ENCODE results near the gene ZNF45.
A peak's percentile ranks its signal among the peaks of the same experiment; 100 is the strongest.
"Not testable (repeated sequence)": the region's sequence is repeated elsewhere in the genome, so short reads cannot be mapped to it uniquely, and the experiment has no call there.

The ZNF45 gene

DNA sequence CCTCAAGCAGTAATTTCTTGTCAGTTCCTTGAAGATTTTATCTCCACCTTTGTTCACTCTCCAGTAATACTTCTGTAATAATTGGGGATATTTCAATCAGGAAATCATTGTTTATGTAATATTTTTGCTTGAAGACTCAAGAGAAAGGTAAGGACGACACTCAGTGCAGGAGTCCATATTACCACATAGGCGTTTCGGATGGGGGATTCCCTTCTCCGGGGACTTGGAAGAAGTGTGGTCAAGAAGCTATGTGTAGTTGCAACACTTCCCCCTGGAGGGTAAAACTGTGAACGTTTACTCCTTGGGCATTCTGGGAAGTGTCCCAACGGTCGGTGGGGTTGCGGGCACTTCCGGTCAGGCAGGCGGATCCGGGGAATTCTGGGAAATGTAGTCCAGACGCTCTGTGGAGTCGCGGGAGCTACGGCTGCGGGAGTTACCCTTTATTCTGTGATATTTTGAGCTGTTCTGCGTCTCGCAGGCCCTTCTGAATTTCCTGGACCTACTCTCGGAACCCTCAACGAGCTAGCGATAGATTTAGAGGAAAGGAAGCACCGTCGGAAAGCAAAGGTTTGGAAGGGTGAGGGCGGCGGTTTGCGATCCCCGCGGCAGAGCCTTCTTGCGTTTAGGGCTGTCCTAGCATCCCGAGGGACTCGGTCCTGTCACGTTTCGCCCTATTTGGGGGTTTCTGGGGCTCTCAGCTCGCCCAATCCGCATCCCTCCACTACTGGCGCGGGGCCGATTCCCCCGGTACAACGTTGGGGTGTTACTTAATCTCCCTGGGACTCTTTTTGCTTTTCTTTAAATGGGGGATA is 16.0 kb upstream of the ZNF45 start, which contains the start of gene ZNF221:
Gene ZNF221, plus strand, starts transcription at position 395 of the 812 bp plus-strand sequence. CDS start 11,499 bp downstream, outside the sequence.
- Histone ChIP-seq H3K9ac (ENCODE audit: low read depth in 1 of 2, low read length in 2 of 2) (peak within 1 kb of the TSS; percentile 74 to 75), H3K9me3 (ENCODE audit: control insufficient read depth in 2 of 2, low read length in 2 of 2) (peaks cover 7 to 17% of the 10 kb centered on the region in 2 donors), H3K27ac (ENCODE audit: low read depth in 2 of 2, low read length in 2 of 2) (peak within 1 kb of the TSS; percentile 19 to 43), H3K36me3 (ENCODE audit: control insufficient read depth in 2 of 2, insufficient read depth in 2 of 2, low read length in 2 of 2) (no peaks in the 10 kb centered on the region), H3K27me3 (ENCODE audit: control insufficient read depth in 2 of 2, insufficient read depth in 2 of 2, low read length in 2 of 2) (no peaks in the 10 kb centered on the region), H3K4me1 (ENCODE audit: control insufficient read depth in 2 of 2, insufficient read depth in 2 of 2, low read length in 2 of 2) (no peaks in the 10 kb centered on the region), H3K4me3 (ENCODE audit: low read length in 2 of 2) (peak within 1 kb of the TSS; percentile 97 to 98)

DNA sequence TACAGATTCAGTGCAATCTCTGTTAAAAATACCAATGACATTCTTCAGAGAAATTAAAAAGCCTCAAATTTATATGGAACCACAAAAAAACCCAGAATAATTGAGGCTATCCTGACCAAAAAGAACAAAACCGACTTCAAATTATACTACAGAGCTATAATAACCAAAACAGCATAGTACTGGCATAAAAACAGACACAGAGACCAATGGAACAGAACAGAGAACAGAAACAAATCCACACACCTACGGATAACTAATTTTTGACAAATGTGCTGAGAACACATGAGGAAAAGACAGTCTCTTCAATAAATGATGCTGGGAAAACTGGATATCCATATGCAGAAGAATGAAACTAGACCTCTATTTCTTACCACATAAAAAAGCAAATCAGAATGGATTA is 14.7 kb upstream of the ZNF45 start:
- not testable (repeated sequence) for H3K27ac ChIP-seq (ENCODE audit: low read depth in 2 of 2, low read length in 2 of 2); H3K4me3 ChIP-seq (ENCODE audit: low read length in 2 of 2)

DNA sequence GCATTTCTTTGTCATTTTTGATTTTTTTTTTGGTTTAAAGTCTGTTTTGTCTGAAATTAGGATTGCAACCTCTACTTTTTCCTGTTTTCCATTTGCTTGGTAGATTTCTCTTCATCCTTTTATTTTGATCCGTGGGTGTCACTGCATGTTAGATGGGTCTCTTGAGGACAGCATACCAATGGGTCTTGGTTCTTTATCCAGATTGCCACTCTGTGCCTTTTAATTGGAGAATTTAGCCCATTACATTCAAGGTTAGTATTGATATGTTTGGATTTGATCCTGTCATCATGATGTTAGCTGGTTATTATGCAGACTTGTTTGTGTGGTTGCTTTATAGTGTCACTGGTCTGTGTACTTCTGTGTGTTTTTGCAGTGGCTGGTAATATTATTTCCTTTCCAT is 12.3 kb upstream of the ZNF45 start:
- not testable (repeated sequence) for H3K9ac ChIP-seq (ENCODE audit: low read depth in 1 of 2, low read length in 2 of 2); H3K9me3 ChIP-seq (ENCODE audit: control insufficient read depth in 2 of 2, low read length in 2 of 2); H3K27ac ChIP-seq (ENCODE audit: low read depth in 2 of 2, low read length in 2 of 2); H3K4me1 ChIP-seq (ENCODE audit: control insufficient read depth in 2 of 2, insufficient read depth in 2 of 2, low read length in 2 of 2); H3K4me3 ChIP-seq (ENCODE audit: low read length in 2 of 2); H3K36me3 ChIP-seq (ENCODE audit: control insufficient read depth in 2 of 2, insufficient read depth in 2 of 2, low read length in 2 of 2); H3K27me3 ChIP-seq (ENCODE audit: control insufficient read depth in 2 of 2, insufficient read depth in 2 of 2, low read length in 2 of 2)

More for the DNA sequence above, 14.7 kb upstream of the ZNF45 start:
- peaks cover 7 to 12% of the 10 kb centered on the region in 2 donors for H3K9me3 ChIP-seq (ENCODE audit: control insufficient read depth in 2 of 2, low read length in 2 of 2)
- not testable (repeated sequence) for H3K27me3 ChIP-seq (ENCODE audit: control insufficient read depth in 2 of 2, insufficient read depth in 2 of 2, low read length in 2 of 2); H3K36me3 ChIP-seq (ENCODE audit: control insufficient read depth in 2 of 2, insufficient read depth in 2 of 2, low read length in 2 of 2); H3K4me1 ChIP-seq (ENCODE audit: control insufficient read depth in 2 of 2, insufficient read depth in 2 of 2, low read length in 2 of 2); H3K9ac ChIP-seq (ENCODE audit: low read depth in 1 of 2, low read length in 2 of 2)

DNA sequence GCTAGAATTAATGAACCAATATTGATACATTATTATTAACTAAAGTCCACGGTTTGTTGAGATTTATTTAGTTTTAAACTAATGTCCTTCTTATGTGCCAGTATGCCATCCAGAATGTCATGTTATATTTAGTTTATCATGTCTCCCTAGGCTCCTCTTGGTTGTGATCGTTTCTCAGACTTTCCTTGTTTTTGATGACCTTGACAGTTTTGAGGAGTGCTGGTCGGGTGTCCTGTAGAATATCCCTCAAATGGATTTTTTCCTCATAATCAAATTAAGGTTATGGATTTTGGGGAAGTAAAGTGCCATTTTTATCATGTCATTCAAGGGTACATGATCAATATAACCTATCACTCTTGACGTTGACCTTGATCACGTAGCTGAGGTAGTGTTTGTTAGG is 6.1 kb upstream of the ZNF45 start:
- H3K4me3 ChIP-seq (ENCODE audit: low read length in 2 of 2) = no peak overlapping the region
- H3K27ac ChIP-seq (ENCODE audit: low read depth in 2 of 2, low read length in 2 of 2) = no peak overlapping the region
- H3K36me3 ChIP-seq (ENCODE audit: control insufficient read depth in 2 of 2, insufficient read depth in 2 of 2, low read length in 2 of 2) = no peaks in the 10 kb centered on the region
- no peaks in the 10 kb centered on the region for H3K9me3 ChIP-seq (ENCODE audit: control insufficient read depth in 2 of 2, low read length in 2 of 2)
- no peaks in the 10 kb centered on the region for H3K27me3 ChIP-seq (ENCODE audit: control insufficient read depth in 2 of 2, insufficient read depth in 2 of 2, low read length in 2 of 2)
- H3K4me1 ChIP-seq (ENCODE audit: control insufficient read depth in 2 of 2, insufficient read depth in 2 of 2, low read length in 2 of 2) = no peaks in the 10 kb centered on the region
- no peak overlapping the region for H3K9ac ChIP-seq (ENCODE audit: low read depth in 1 of 2, low read length in 2 of 2)

DNA sequence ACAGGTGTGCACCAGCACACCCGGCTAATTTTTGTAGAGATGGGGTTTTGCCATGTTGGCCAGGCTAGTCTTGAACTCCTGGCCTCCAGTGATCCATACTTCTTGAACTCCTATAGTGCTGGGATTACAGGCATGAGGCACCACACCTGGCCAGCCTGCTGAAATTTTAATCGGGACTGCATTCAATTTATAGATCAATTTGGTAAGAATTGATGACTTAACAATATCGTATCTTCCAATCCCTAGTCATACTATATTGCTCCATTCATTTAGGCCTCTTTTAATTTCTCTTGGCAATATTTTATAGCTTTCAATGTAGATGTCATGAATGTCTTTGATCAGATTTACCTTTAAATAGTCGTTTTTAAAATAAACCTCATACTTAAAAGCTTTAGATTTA is 5.6 kb upstream of the ZNF45 start:
- no peak overlapping the region for H3K4me3 ChIP-seq (ENCODE audit: low read length in 2 of 2)
- no peak overlapping the region for H3K27ac ChIP-seq (ENCODE audit: low read depth in 2 of 2, low read length in 2 of 2)
- H3K9ac ChIP-seq (ENCODE audit: low read depth in 1 of 2, low read length in 2 of 2) = no peak overlapping the region
- no peaks in the 10 kb centered on the region for H3K36me3 ChIP-seq (ENCODE audit: control insufficient read depth in 2 of 2, insufficient read depth in 2 of 2, low read length in 2 of 2)
- H3K4me1 ChIP-seq (ENCODE audit: control insufficient read depth in 2 of 2, insufficient read depth in 2 of 2, low read length in 2 of 2) = peaks cover under 1 to 2% of the 10 kb centered on the region in 2 donors
- H3K27me3 ChIP-seq (ENCODE audit: control insufficient read depth in 2 of 2, insufficient read depth in 2 of 2, low read length in 2 of 2) = no peaks in the 10 kb centered on the region
- H3K9me3 ChIP-seq (ENCODE audit: control insufficient read depth in 2 of 2, low read length in 2 of 2) = no peaks in the 10 kb centered on the region

DNA sequence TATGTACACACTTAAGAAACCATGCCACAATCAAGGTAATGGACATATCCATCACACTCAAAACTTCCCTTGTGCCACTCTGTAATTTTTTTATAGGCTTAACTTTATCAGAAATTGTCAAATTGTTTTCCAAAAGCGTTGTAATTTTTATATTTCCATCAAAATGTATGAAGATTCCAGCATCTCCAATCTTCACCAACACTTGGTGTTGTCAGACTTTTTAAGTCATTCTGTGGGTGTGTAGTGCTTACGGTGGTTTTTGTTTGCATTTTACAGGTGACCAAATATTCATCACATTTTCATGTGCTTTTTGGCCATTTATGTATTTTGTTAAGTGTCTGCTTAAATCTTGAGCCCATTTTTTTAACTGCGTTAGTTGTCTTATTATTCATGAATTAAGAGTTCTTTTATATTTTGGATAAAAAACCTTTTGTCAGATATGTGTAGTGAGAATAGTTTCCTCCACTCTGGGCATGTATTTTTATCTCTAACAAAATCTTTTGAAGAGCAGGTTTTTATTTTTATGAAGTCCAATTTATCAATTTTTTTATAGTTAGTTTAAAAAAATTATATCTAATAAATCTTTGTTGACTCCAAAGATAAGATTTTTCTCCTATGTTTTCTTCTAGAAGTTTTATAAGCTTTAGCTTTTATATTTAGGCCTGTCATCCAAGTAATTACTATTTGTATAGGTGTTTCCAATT is 4.6 kb upstream of the ZNF45 start:
- Histone ChIP-seq H3K4me1 (ENCODE audit: control insufficient read depth in 2 of 2, insufficient read depth in 2 of 2, low read length in 2 of 2) (peaks cover 5% of the 10 kb centered on the region in 2 donors), H3K9ac (ENCODE audit: low read depth in 1 of 2, low read length in 2 of 2) (no peak overlapping the region), H3K36me3 (ENCODE audit: control insufficient read depth in 2 of 2, insufficient read depth in 2 of 2, low read length in 2 of 2) (no peaks in the 10 kb centered on the region), H3K4me3 (ENCODE audit: low read length in 2 of 2) (no peak overlapping the region), H3K27me3 (ENCODE audit: control insufficient read depth in 2 of 2, insufficient read depth in 2 of 2, low read length in 2 of 2) (no peaks in the 10 kb centered on the region), H3K9me3 (ENCODE audit: control insufficient read depth in 2 of 2, low read length in 2 of 2) (no peaks in the 10 kb centered on the region), H3K27ac (ENCODE audit: low read depth in 2 of 2, low read length in 2 of 2) (no peak overlapping the region)

DNA sequence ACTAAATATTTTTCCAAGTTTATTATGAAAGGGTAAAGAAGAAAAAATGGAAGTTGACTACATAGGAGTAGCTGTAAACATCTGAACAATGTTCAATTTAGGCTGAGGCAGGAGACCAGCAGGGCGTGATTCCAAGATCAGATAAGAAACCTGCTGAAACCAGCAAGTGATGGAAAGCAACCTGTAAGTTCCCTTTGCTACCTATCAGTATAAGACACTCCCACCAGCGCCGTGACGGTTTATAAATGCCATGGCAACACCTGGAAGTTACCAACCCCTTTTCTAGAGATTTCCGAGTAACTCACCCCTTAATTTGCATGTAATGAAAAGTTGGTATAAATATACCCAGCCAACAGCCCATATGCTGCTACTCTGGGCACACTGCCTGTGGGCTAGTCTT is 1.1 kb upstream of the ZNF45 start:
- Histone ChIP-seq H3K36me3 (ENCODE audit: control insufficient read depth in 2 of 2, insufficient read depth in 2 of 2, low read length in 2 of 2) (peaks cover 4 to 9% of the 10 kb centered on the region in 2 donors), H3K9ac (ENCODE audit: low read depth in 1 of 2, low read length in 2 of 2) (no peak overlapping the region), H3K9me3 (ENCODE audit: control insufficient read depth in 2 of 2, low read length in 2 of 2) (no peaks in the 10 kb centered on the region), H3K4me3 (ENCODE audit: low read length in 2 of 2) (peak overlapping the region in 1 of 2 donors; percentile 95), H3K27ac (ENCODE audit: low read depth in 2 of 2, low read length in 2 of 2) (no peak overlapping the region), H3K27me3 (ENCODE audit: control insufficient read depth in 2 of 2, insufficient read depth in 2 of 2, low read length in 2 of 2) (no peaks in the 10 kb centered on the region), H3K4me1 (ENCODE audit: control insufficient read depth in 2 of 2, insufficient read depth in 2 of 2, low read length in 2 of 2) (peaks cover 12% of the 10 kb centered on the region in 2 donors)

DNA sequence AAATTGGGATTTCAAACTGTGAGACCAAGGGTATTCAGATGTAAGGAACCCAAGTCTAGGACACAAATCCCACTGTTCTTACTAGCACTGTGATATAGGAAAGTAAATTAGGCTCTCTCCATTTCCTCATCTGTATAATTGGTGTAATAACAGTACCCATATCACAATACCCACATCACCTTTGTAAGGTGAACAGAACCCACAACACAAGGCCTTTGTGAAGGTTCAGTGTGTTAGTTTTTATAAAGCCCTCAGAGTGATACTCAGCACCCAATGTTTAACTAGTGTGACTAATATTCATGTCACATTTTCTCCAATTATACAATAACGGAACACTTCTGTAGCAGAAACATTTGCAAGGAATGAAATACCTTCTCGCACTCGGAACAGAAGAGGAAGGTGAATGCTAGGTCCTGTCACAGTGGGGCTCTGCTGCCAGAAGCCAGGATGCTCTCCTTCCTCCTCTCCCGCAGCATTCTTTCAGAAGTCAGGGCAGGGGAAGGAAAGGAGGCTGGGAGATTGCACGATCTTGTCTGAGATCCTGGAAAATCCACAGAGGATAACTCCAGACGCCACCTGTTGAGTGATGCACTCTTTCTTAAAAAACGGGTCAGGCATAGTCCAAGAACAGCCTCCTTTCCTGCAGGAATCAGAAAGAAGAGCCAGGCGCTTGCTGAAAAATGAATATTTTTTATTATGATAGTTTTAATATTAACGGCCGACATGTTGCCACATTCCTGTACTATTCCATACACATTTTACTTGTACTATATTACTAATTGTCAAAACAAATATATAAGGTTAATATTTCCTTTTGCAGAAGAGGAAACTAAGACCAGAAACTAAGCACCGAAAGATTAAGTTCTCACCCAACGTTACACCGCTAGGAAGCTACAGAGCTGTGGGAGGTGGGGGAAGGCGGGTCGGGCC is 762 bp downstream of the ZNF45 start:
- H3K4me1 ChIP-seq (ENCODE audit: control insufficient read depth in 2 of 2, insufficient read depth in 2 of 2, low read length in 2 of 2) = peaks cover 12% of the 10 kb centered on the region in 2 donors
- H3K4me3 ChIP-seq (ENCODE audit: low read length in 2 of 2) = peak overlapping the region; percentile 91 to 95
- H3K9ac ChIP-seq (ENCODE audit: low read depth in 1 of 2, low read length in 2 of 2) = peak overlapping the region; percentile 84 to 87
- H3K27ac ChIP-seq (ENCODE audit: low read depth in 2 of 2, low read length in 2 of 2) = peak overlapping the region; percentile 82 to 87
- H3K27me3 ChIP-seq (ENCODE audit: control insufficient read depth in 2 of 2, insufficient read depth in 2 of 2, low read length in 2 of 2) = no peaks in the 10 kb centered on the region
- peaks cover 18 to 27% of the 10 kb centered on the region in 2 donors for H3K36me3 ChIP-seq (ENCODE audit: control insufficient read depth in 2 of 2, insufficient read depth in 2 of 2, low read length in 2 of 2)
- no peaks in the 10 kb centered on the region for H3K9me3 ChIP-seq (ENCODE audit: control insufficient read depth in 2 of 2, low read length in 2 of 2)

DNA sequence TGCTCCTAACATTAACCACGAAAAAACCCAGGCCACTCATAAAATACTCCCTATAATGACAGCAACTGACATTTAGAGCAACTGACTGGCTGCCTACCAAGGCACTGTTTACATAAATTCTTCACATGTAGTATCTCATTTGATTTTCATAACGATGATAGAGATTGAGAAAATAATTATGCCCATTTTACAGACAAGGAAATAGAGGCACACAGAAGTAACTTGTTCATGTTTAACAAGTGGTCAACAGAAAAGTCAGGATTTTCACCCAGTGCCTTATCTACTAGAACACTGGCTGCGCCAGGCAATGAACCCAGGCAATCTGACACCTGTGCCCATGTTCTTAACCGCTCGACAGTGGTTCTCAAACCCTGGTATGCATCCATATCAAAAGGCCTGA is 6.3 kb downstream of the ZNF45 start:
- no peak overlapping the region for H3K27ac ChIP-seq (ENCODE audit: low read depth in 2 of 2, low read length in 2 of 2)
- H3K36me3 ChIP-seq (ENCODE audit: control insufficient read depth in 2 of 2, insufficient read depth in 2 of 2, low read length in 2 of 2) = peaks cover 52 to 65% of the 10 kb centered on the region in 2 donors

More for the DNA sequence above, 6.3 kb downstream of the ZNF45 start:
- Histone ChIP-seq H3K27me3 (ENCODE audit: control insufficient read depth in 2 of 2, insufficient read depth in 2 of 2, low read length in 2 of 2) (no peaks in the 10 kb centered on the region), H3K4me3 (ENCODE audit: low read length in 2 of 2) (no peak overlapping the region), H3K9me3 (ENCODE audit: control insufficient read depth in 2 of 2, low read length in 2 of 2) (peaks cover 2 to 12% of the 10 kb centered on the region in 2 donors), H3K4me1 (ENCODE audit: control insufficient read depth in 2 of 2, insufficient read depth in 2 of 2, low read length in 2 of 2) (peaks cover 0 to under 1% of the 10 kb centered on the region in 2 donors), H3K9ac (ENCODE audit: low read depth in 1 of 2, low read length in 2 of 2) (no peak overlapping the region)
